ENCODE measurements around the gene CDK6.

CDK6 gene

GRCh38 chr7:92845736-92846135 is 9.4 kb upstream of the CDK6 start:
- DNase-seq, result no peak

DNA sequence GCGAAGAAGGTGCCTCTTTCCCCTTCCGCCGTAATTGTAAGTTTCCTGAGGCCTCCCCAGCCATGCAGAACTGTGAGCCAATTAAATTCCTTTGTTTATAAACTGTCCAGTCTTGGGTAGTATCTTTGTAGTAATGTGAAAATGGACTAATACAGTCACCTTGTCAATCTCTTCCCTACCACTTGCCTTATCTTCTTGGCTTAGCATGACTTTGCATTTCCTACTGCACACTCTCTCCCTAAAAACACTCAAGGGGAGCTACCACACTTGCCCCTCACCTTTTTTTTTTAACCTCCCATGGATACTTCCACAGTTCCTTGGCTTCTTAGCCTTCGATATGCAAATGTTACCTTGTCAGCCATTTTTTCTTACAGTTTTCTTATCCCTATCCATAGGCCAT is 7.4 kb upstream of the CDK6 start:
- no peak for DNase-seq

GRCh38 chr7:92843034-92843760 is 6.8 kb upstream of the CDK6 start:
- DNase-seq, result no peak

DNA sequence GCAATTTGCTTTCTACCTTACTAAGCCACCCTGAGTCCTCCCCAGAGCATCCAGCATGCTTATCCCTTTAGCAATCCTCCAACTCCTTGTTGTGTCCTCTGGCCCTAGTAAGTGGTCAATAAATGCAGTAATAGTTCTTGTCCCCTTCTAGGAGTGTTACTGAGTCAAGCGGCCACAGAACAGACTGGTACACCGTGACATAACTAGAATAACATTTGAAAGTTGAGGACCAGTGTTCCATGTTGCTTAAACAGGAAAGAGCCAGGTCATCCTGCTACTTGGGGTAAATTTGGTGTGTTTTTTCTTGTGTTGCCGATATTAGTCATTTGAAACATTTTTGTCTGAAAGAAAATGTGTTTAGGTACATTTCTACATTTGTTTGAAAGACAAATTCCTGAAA is 4.8 kb upstream of the CDK6 start:
- DNase-seq, result no peak

DNA sequence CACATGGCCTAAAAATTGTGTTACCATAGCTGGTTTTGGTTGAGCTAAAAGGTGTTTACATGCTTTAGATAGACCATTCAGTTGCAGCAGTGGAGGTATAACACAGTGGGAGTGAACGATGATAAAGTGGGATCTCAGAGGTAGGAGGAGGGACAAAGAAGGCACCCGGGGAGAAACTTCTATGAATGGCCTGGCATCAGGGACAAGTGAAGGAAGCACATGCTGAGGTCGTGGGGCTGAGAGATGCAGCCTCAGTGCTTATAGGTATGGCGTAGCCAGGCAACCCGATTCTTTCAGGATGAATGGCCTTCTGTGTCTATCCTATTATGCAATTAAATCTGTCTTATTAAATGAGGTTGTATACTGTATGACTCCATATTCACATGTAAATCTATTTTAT is 3.9 kb upstream of the CDK6 start:
- no peak for DNase-seq

- no peak for DNase-seq
These were observed 3.5 kb upstream of the CDK6 start for GRCh38 chr7:92839901-92840300.

DNA sequence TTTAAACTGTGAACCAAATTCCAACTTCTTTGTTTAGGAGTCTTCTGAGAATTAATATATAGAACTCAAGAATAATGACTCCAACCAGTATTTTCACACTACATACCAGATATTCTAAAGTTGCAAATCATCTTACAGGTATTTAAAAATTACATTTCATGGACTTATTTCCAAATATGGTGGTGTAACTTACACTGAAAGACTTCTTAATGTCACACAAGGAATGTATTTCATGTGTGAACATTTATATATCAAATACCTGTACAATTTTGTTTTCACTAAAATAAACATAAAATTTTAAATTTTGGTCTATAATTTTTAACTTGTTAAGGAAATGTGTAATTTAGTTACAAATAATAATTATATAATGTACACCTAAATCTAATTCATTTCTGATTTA is 2.6 kb upstream of the CDK6 start:
- DNase-seq, result no peak

GRCh38 chr7:92837000-92837749 is 802 bp upstream of the CDK6 start:
- DNase-seq, result no peak

- DNase-seq, result peak; percentile 53
These were observed 403 bp downstream of the CDK6 start for GRCh38 chr7:92835851-92836488.

- peak; percentile 66 for DNase-seq
These were observed 1.0 kb downstream of the CDK6 start for GRCh38 chr7:92835261-92835850.

- no peak for DNase-seq
These were observed 1.7 kb downstream of the CDK6 start for GRCh38 chr7:92834507-92835260.

- DNase-seq, result peak; percentile 78
These were observed 2.4 kb downstream of the CDK6 start for GRCh38 chr7:92833766-92834506.

GRCh38 chr7:92833024-92833765 is 3.2 kb downstream of the CDK6 start:
- peak; percentile 75 for DNase-seq

- DNase-seq, result no peak
These were observed 3.8 kb downstream of the CDK6 start for GRCh38 chr7:92832534-92833023.

GRCh38 chr7:92831716-92832533 is 4.4 kb downstream of the CDK6 start:
- DNase-seq, result peak; percentile 86

DNA sequence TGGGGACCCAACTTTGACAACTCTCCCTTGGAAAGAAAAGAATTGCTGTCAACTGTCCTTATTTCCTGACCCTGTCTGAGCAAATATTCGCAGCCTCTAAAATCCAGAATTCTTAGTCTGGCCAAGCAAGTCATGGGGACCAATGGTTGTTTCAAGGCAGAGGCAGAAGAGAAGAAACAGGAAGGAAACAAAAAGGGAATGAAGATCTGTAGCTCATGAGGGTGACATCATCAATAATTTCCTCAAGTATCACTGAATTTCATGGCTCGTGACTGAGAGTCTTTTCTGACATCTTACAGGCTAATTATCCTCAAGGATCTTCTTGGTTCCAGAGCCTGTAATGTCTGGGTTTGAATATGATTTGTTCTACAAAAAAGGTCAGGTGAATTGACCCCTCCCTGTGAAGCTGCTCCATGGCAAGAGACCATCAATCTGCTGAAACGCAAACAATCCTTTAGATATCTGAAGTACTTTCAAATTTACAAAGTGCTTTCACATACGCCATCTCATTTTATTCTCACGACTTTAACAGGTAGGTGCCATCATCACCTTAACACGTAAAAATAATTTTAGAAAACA is 5.8 kb downstream of the CDK6 start:
- DNase-seq, result peak; percentile 80

- no peak for DNase-seq
These were observed 6.3 kb downstream of the CDK6 start for GRCh38 chr7:92830027-92830426.

DNA sequence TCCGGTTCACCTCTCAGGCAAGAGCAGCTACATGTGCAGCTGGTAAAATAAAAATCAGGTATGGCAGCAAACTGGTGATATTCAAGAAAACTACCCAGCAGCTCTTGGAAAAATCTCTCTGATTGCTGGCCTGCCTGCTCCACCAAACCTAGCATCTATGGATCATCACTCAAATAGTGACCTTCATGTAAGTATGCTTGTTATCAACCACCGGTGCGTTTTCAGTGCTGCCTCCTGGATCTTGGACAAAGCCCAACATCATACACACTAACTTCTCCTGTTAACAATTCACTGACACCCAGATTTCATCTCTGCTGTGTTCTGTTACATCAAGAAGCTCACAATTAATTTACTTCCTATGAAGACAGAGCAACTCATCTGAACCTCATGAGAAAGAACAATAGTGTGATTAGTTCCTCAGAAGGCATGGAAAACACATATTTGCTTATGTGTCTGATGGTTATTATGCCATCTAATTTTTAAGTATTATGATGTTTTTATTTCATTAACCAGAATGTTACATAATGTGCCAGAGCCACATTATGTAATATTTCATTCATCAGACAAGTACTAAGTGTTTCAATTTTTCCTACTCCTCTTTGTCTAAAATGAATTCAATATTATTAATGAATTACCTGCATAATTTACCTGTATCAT is 8.8 kb downstream of the CDK6 start:
- no peak for DNase-seq

DNA sequence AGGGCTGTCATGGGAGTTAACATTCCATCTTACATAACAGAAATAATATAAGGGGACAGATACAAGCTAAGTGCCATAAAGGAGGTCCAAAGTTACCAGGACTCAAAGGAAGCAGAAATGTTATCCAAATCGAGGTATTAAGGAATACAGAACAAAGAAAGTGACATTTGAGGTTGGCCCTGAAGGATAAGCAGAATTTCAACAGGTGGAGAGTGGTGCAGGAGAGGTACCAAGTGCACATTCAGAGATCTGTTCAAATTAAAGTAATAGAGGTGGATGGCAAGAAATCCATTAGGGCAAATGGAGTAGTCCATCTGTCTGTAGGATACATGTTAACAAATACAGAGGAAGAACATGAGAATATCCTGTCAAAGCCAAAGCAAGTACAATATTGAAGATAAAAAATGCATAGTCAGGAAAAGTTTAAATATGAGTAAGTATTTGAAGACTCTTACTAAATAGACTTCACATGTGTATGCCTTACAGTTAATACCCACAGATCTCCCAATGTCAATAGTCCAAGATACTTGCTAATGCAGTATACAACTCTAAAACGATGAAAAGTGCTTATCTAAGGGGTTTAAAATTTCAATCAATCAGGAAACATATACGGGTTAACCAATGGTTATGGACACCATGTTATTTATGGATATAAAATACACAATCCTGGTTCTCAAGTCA is 10.0 kb downstream of the CDK6 start:
- DNase-seq, result no peak

All from suppressor macrophage treated with lipopolysaccharide for 4 hours (primary cell).